ENCODE data around the gene PRR19. TPM values are rescaled to one million over a fixed set of nuclear protein-coding genes. Genes with fewer than 3 reads are reported as not detected.

The PRR19 gene
- total RNA-seq, 2 donors from 2014 or later = 0.59 TPM; not detected in 1

GRCh38 chr19:42322305-42322704 lies 20.4 kb downstream of the PRR19 start:
- no peaks in the 10 kb centered on the region for H3K9me3 ChIP-seq
- H3K27me3 ChIP-seq = peaks cover 10 to 23% of the 10 kb centered on the region in 2 donors
- no peak overlapping the region for H3K4me3 ChIP-seq
- no peak for TF ChIP-seq CTCF (IDR thresholded peaks at IDR 0.05)
- no peak overlapping the region for H3K27ac ChIP-seq
- peaks cover 0 to 32% of the 10 kb centered on the region in 2 donors for H3K4me1 ChIP-seq
- no peaks in the 10 kb centered on the region for H3K36me3 ChIP-seq
- no peak for DNase-seq (ENCODE audit: low spot score)

- no peak for DNase-seq (ENCODE audit: low spot score)
- H3K27ac ChIP-seq = no peak overlapping the region
- H3K36me3 ChIP-seq = no peaks in the 10 kb centered on the region
- TF ChIP-seq CTCF (IDR thresholded peaks at IDR 0.05) = no peak
- no peaks in the 10 kb centered on the region for H3K9me3 ChIP-seq
- peaks cover 0 to 41% of the 10 kb centered on the region in 2 donors for H3K4me1 ChIP-seq
- peaks cover 10 to 23% of the 10 kb centered on the region in 2 donors for H3K27me3 ChIP-seq
- H3K4me3 ChIP-seq = peak overlapping the region in 1 of 2 donors; percentile 78
Observed at GRCh38 chr19:42323473-42323851, 21.5 kb downstream of the PRR19 start.

- DNase-seq (ENCODE audit: low spot score) = no peak
- TF ChIP-seq CTCF (IDR thresholded peaks at IDR 0.05) = no peak
- H3K9me3 ChIP-seq = no peaks in the 10 kb centered on the region
- peaks cover 0 to 41% of the 10 kb centered on the region in 2 donors for H3K4me1 ChIP-seq
- H3K27me3 ChIP-seq = peaks cover 10 to 23% of the 10 kb centered on the region in 2 donors
- H3K4me3 ChIP-seq = peak overlapping the region; percentile 15 to 78
- H3K27ac ChIP-seq = no peak overlapping the region
- no peaks in the 10 kb centered on the region for H3K36me3 ChIP-seq
Observed at GRCh38 chr19:42323852-42324654, 22.1 kb downstream of the PRR19 start.

GRCh38 chr19:42324655-42325307 lies 22.8 kb downstream of the PRR19 start:
- Histone ChIP-seq H3K27me3 (peaks cover 10 to 23% of the 10 kb centered on the region in 2 donors), H3K4me3 (peak overlapping the region; percentile 78 to 79), H3K9me3 (no peaks in the 10 kb centered on the region), H3K27ac (no peak overlapping the region), H3K36me3 (no peaks in the 10 kb centered on the region), H3K4me1 (peaks cover 0 to 41% of the 10 kb centered on the region in 2 donors)
- TF ChIP-seq CTCF (IDR thresholded peaks at IDR 0.05) = no peak
- no peak for DNase-seq (ENCODE audit: low spot score)

GRCh38 chr19:42325308-42325895 lies 23.5 kb downstream of the PRR19 start, which contains the start of gene MEGF8:
TSS of gene MEGF8 (plus strand) at chr19:42325635. CDS start at chr19:42326244, 609 bp downstream.
- H3K4me1 ChIP-seq = peaks cover 0 to 41% of the 10 kb centered on the region in 2 donors
- H3K27me3 ChIP-seq = peaks cover 10 to 23% of the 10 kb centered on the region in 2 donors
- no peaks in the 10 kb centered on the region for H3K9me3 ChIP-seq
- H3K27ac ChIP-seq = peak within 1 kb of the TSS; percentile 79 to 86
- H3K4me3 ChIP-seq = peak within 1 kb of the TSS; percentile 78 to 79
- peak; percentile 97 for DNase-seq (ENCODE audit: low spot score)
- H3K36me3 ChIP-seq = no peaks in the 10 kb centered on the region
- TF ChIP-seq CTCF (IDR thresholded peaks at IDR 0.05) = peak; percentile 60 to 87
